A549 (cell line): Measurements from ENCODE around the gene RTBDN. TPM values are rescaled to one million over a fixed set of nuclear protein-coding genes. Genes with fewer than 3 reads are reported as not detected.

Source experiments
- ATAC-seq, 2 experiments: fragments of 200-7000 bp in 1 of 2; fragments of >200 bp in 1 of 2; cut with Nextera tagmentation in 1 of 2; cut with Tn5 transposase in 1 of 2; 3 replicates each; pipeline versions ENCODE4 v1.8.0 to v1.9.1; 2018 to 2020; ENCODE audit warnings: mild to moderate bottlenecking in 1 of 2, moderate library complexity in 1 of 2
- CTCF ChIA-PET: fragments of 300-600 bp; sonication (Branson Sonifier 250); formaldehyde crosslinking; extraction: SDS; loops from one replicate; lab custom pipeline; 2021; ENCODE audit warnings: antibody characterized with exemption, inconsistent platforms; lab: Yijun Ruan, JAX
- POLR2A ChIA-PET: fragments of 350-600 bp; formaldehyde crosslinking; extraction: SDS; loops from one replicate; lab custom pipeline; 2021; ENCODE audit warnings: antibody characterized with exemption, inconsistent platforms; lab: Yijun Ruan, JAX
- DNase-seq, 2 experiments: peaks; one replicate each; pipeline versions ENCODE4 v3.0.0 to v3.0.0-alpha.2; 2011 to 2016; ENCODE audit warnings: low read depth in 1 of 2, low spot score in 1 of 2
- FAIRE-seq: peaks from 2 replicates; lab custom pipeline; 2011; peaks lifted over from hg19 to GRCh38; lab: Jason Lieb, UNC
- H3K27ac ChIP-seq, 2 experiments: fragments of >200 bp; sonication (Bioruptor Twin); formaldehyde crosslinking; 3 replicates each; pipeline ENCODE4 v1.5.1; 2016 to 2017
- H3K4me1 ChIP-seq: fragments of >200 bp; sonication (Bioruptor Twin); formaldehyde crosslinking; 3 replicates; pipeline ENCODE4 v1.6.1; 2016
- H3K4me2 ChIP-seq: fragments of >200 bp; sonication (Bioruptor Twin); formaldehyde crosslinking; 3 replicates; pipeline ENCODE4 v1.6.1; 2016
- H3K4me3 ChIP-seq: fragments of >200 bp; sonication (Bioruptor Twin); formaldehyde crosslinking; 3 replicates; pipeline ENCODE4 v1.5.1; 2016
- H3K9me3 ChIP-seq: fragments of >200 bp; sonication (Bioruptor Twin); formaldehyde crosslinking; 3 replicates; pipeline ENCODE4 v1.6.1; 2016
- BHLHE40 ChIP-seq: IDR thresholded peaks from 2 replicates; pipeline ENCODE4 v1.6.1; 2012; ENCODE audit warnings: low read depth, low read length, inconsistent platforms
- CBX2 ChIP-seq: fragments of 200-600 bp; sonication (generic); IDR thresholded peaks from 2 replicates; pipeline ENCODE4 v1.6.1; 2016; ENCODE audit warnings: low read depth, mild to moderate bottlenecking, borderline replicate concordance
- CEBPB ChIP-seq, 2 experiments: fragments of >200 bp in 1 of 2; sonication (Bioruptor Twin) in 1 of 2; formaldehyde crosslinking in 1 of 2; IDR thresholded peaks; 2 replicates each; pipeline ENCODE4 v1.6.1; 2012 to 2016
- CHD4 ChIP-seq: fragments of 200-600 bp; sonication (generic); IDR thresholded peaks from 2 replicates; pipeline ENCODE4 v1.6.1; 2016; ENCODE audit warnings: antibody characterized with exemption, mild to moderate bottlenecking, borderline replicate concordance
- E2F6 ChIP-seq: IDR thresholded peaks from 2 replicates; pipeline ENCODE4 v1.6.1; 2012; ENCODE audit warnings: low read depth, borderline replicate concordance
- EP300 ChIP-seq, 2 experiments: fragments of >200 bp; sonication (Bioruptor Twin); formaldehyde crosslinking; IDR thresholded peaks; 2 replicates in 1 of 2; 3 replicates in 1 of 2; pipeline ENCODE4 v1.6.1; 2016 to 2017
- NR3C1 ChIP-seq: fragments of >200 bp; sonication (Bioruptor Twin); formaldehyde crosslinking; IDR thresholded peaks from 3 replicates; pipeline ENCODE4 v1.6.1; 2017
- PHF8 ChIP-seq: fragments of 200-600 bp; sonication (generic); IDR thresholded peaks from 2 replicates; pipeline ENCODE4 v1.6.1; 2016; ENCODE audit warnings: low read depth, mild to moderate bottlenecking, antibody characterized with exemption, moderate library complexity, borderline replicate concordance
- RAD21 ChIP-seq, 2 experiments: fragments of >200 bp in 1 of 2; sonication (Bioruptor Twin) in 1 of 2; formaldehyde crosslinking in 1 of 2; IDR thresholded peaks in 1 of 2; conservative IDR thresholded peaks in 1 of 2; 2 replicates in 1 of 2; 3 replicates in 1 of 2; pipeline ENCODE4 v1.6.1; 2012 to 2018; ENCODE audit warnings: inconsistent platforms in 1 of 2
- RCOR1 ChIP-seq: fragments of 150-350 bp; IDR thresholded peaks from 2 replicates; pipeline ENCODE4 v1.6.1; 2014; ENCODE audit warnings: antibody characterized with exemption, low read length, low read depth
- REST ChIP-seq: fragments of 200-600 bp; sonication (generic); IDR thresholded peaks from 2 replicates; pipeline ENCODE4 v1.6.1; 2016; ENCODE audit warnings: antibody characterized with exemption, mild to moderate bottlenecking, moderate library complexity
- USF2 ChIP-seq: fragments of 450-650 bp; IDR thresholded peaks from 2 replicates; pipeline ENCODE4 v1.6.1; 2014; ENCODE audit warnings: antibody characterized with exemption
- ZC3H11A ChIP-seq: fragments of 450-650 bp; IDR thresholded peaks from 2 replicates; pipeline ENCODE4 v1.6.1; 2014; ENCODE audit warnings: antibody characterized with exemption, mild to moderate bottlenecking
- ZFP36 ChIP-seq: fragments of 450-650 bp; IDR thresholded peaks from 2 replicates; pipeline ENCODE4 v1.6.1; 2014; ENCODE audit warnings: borderline replicate concordance; ENCODE audit not compliant: partially characterized antibody
- WGBS: methylation state at CpG from one replicate; pipeline ENCODE4 v1.1.6; 2017; ENCODE audit errors: missing lambda C conversion rate; 5-methylcytosine and 5-hydroxymethylcytosine counted together
- polyA plus RNA-seq, 4 experiments: library from polyadenylated mRNA; depleted of rRNA in 3 of 4; stranded (reverse); fragments of >200 nt; fragmentation: RNase III in 1 of 4; extraction: RNeasy Plus Mini Kit Qiagen cat#74134 plus additional on column Dnase treatment in 1 of 4; gene quantifications; 2 replicates in 3 of 4; 3 replicates in 1 of 4; pipeline ENCODE4 v1.2.3, GENCODE V29; 2011 to 2017

Gene RTBDN
- polyA plus RNA-seq, 2 of the 4 experiments (the other 2 are of a cell fraction), result 0.09 to 0.25 TPM

- DNase-seq (no peak), ATAC-seq (no peak), FAIRE-seq (no peak)
- Histone ChIP-seq H3K27ac (no peak overlapping the region), H3K4me1 (no peaks in the 10 kb centered on the region), H3K4me3 (no peak overlapping the region), H3K4me2 (no peak overlapping the region), H3K9me3 (no peaks in the 10 kb centered on the region)
- ChIA-PET CTCF (interaction anchor here (0.6 to 2.6 kb wide), 3 partner anchors 11 to 101 kb away, joined by 4 to 17 read pairs (median 4); no protein-coding TSS in a partner anchor), POLR2A (interaction anchor here (0.6 kb wide), 1 partner anchor 1444 kb away, joined by 3 read pairs; no protein-coding TSS in a partner anchor)
- TF ChIP-seq E2F6, result no peak
- TF ChIP-seq RCOR1, result no peak
- no peak for TF ChIP-seq CEBPB (IDR thresholded peaks at IDR 0.05)
- no peak for TF ChIP-seq EP300 (IDR thresholded peaks at IDR 0.05)
- TF ChIP-seq USF2, result no peak
- TF ChIP-seq BHLHE40, result no peak
- no peak for TF ChIP-seq ZFP36
- TF ChIP-seq ZC3H11A, result no peak
- no peak for TF ChIP-seq NR3C1
- TF ChIP-seq CHD4, result no peak
- TF ChIP-seq REST, result no peak
- TF ChIP-seq PHF8, result no peak
- 90% methylated on average over 33 of the region's 35 CpGs for WGBS
Observed at GRCh38 chr19:12858041-12858928, 23.9 kb upstream of the RTBDN start.

- no peak overlapping the region for H3K27ac ChIP-seq
- no peak for FAIRE-seq
- H3K9me3 ChIP-seq, result no peaks in the 10 kb centered on the region
- ChIA-PET POLR2A (no interaction called here), CTCF (interaction anchor here (2.6 kb wide), 1 partner anchor 9 kb away, joined by 17 read pairs; no protein-coding TSS in a partner anchor)
- ATAC-seq, result no peak
- WGBS, result 81% methylated on average over 1 of the region's 1 CpG
- TF ChIP-seq CBX2 (no peak), RAD21 (conservative IDR thresholded peaks at IDR 0.05 in 1 of 2, IDR thresholded peaks at IDR 0.05 in 1 of 2) (no peak)
- H3K4me1 ChIP-seq, result no peaks in the 10 kb centered on the region
- no peak overlapping the region for H3K4me2 ChIP-seq
- no peak overlapping the region for H3K4me3 ChIP-seq
- DNase-seq, result no peak
Observed at GRCh38 chr19:12856653-12857052, 22.3 kb upstream of the RTBDN start.
